Measurements from ENCODE around the gene VWC2.
"Not testable (repeated sequence)": the region's sequence is repeated elsewhere in the genome, so short reads cannot be mapped to it uniquely, and the experiment has no call there.

The VWC2 gene

GRCh38 chr7:49787980-49788379, 14.5 kb downstream of the VWC2 start:
- no peak for DNase-seq

- DNase-seq = no peak
These were observed 15.1 kb downstream of the VWC2 start for GRCh38 chr7:49788455-49789059.

GRCh38 chr7:49789736-49790135, 16.3 kb downstream of the VWC2 start:
- no peak for DNase-seq

- no peak for DNase-seq
These were observed 16.8 kb downstream of the VWC2 start for GRCh38 chr7:49790209-49790608.

- no peak for DNase-seq
These were observed 17.8 kb downstream of the VWC2 start for GRCh38 chr7:49791088-49791741.

GRCh38 chr7:49797987-49798660, 24.7 kb downstream of the VWC2 start:
- no peak for DNase-seq

- DNase-seq = no peak
These were observed 26.6 kb downstream of the VWC2 start for GRCh38 chr7:49800031-49800430.

- no peak for DNase-seq
These were observed 29.2 kb downstream of the VWC2 start for GRCh38 chr7:49802600-49802999.

- no peak for DNase-seq
These were observed 30.4 kb downstream of the VWC2 start for GRCh38 chr7:49803812-49804211.

GRCh38 chr7:49805371-49806007, 32.1 kb downstream of the VWC2 start:
- DNase-seq = no peak

- no peak for DNase-seq
These were observed 39.1 kb downstream of the VWC2 start for GRCh38 chr7:49812534-49812933.

GRCh38 chr7:49817279-49817678, 43.8 kb downstream of the VWC2 start:
- no peak for DNase-seq

GRCh38 chr7:49821181-49821580, 47.7 kb downstream of the VWC2 start:
- no peak for DNase-seq

- DNase-seq = no peak
These were observed 49.4 kb downstream of the VWC2 start for GRCh38 chr7:49822856-49823255.

GRCh38 chr7:49823566-49823965, 50.1 kb downstream of the VWC2 start:
- no peak for DNase-seq

- DNase-seq = no peak
These were observed 66.6 kb downstream of the VWC2 start for GRCh38 chr7:49839863-49840645.

GRCh38 chr7:49840751-49841405, 67.4 kb downstream of the VWC2 start:
- no peak for DNase-seq

GRCh38 chr7:49845626-49846025, 72.2 kb downstream of the VWC2 start:
- no peak for DNase-seq

- no peak for DNase-seq
These were observed 74.9 kb downstream of the VWC2 start for GRCh38 chr7:49848211-49848841.

GRCh38 chr7:49850921-49851613, 77.6 kb downstream of the VWC2 start:
- DNase-seq = no peak

- DNase-seq = not testable (repeated sequence)
These were observed 78.1 kb downstream of the VWC2 start for GRCh38 chr7:49851614-49851934.
